ENCODE results near the gene MPEG1. TPM values are rescaled to one million over a fixed set of nuclear protein-coding genes. Genes with fewer than 3 reads are reported as not detected.

The MPEG1 gene
- total RNA-seq, 1 donor from 2014 or later = not detected

DNA sequence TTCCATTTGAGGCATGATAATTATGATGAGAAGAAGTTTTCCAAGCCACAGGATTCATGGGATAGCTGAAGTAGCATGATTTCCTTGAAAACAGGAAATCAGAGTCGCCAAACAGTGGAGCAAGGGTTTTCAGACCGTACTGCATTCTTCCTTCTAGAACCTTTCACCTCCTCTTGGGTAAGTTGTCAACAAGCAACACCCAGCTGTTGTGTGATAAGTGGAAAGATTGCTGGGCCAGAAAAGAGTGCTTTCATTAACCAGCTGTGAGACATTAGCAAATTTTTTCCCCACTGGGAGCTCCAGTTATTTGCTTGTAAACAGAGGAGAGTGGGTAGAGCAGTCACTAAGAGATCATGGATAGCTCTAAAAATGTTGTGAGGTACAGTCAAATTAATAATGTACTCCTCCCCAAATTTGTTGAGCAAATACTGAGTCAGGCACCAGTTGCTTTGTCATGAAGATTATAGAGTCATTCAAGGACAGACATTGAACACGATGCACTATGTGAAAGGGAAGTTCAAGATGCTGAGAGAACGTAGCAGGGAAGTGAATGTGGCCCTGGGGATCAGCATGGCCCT is 11.7 kb upstream of the MPEG1 start:
- Mint-ChIP-seq H3K27ac (ENCODE audit: unreplicated experiment) (no peak overlapping the region), H3K4me3 (ENCODE audit: unreplicated experiment) (no peak overlapping the region), H3K27me3 (ENCODE audit: unreplicated experiment) (no peaks in the 10 kb centered on the region), H3K9me3 (ENCODE audit: unreplicated experiment) (peaks cover 1% of the 10 kb centered on the region), H3K36me3 (ENCODE audit: unreplicated experiment) (no peaks in the 10 kb centered on the region), H3K4me1 (ENCODE audit: low read depth, unreplicated experiment) (no peaks in the 10 kb centered on the region)
- TF ChIP-seq, protein P1, sequence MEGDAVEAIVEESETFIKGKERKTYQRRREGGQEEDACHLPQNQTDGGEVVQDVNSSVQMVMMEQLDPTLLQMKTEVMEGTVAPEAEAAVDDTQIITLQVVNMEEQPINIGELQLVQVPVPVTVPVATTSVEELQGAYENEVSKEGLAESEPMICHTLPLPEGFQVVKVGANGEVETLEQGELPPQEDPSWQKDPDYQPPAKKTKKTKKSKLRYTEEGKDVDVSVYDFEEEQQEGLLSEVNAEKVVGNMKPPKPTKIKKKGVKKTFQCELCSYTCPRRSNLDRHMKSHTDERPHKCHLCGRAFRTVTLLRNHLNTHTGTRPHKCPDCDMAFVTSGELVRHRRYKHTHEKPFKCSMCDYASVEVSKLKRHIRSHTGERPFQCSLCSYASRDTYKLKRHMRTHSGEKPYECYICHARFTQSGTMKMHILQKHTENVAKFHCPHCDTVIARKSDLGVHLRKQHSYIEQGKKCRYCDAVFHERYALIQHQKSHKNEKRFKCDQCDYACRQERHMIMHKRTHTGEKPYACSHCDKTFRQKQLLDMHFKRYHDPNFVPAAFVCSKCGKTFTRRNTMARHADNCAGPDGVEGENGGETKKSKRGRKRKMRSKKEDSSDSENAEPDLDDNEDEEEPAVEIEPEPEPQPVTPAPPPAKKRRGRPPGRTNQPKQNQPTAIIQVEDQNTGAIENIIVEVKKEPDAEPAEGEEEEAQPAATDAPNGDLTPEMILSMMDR (IDR thresholded peaks at IDR 0.05; ENCODE audit: partially characterized antibody, unreplicated experiment) = no peak
- DNase-seq = no peak

DNA sequence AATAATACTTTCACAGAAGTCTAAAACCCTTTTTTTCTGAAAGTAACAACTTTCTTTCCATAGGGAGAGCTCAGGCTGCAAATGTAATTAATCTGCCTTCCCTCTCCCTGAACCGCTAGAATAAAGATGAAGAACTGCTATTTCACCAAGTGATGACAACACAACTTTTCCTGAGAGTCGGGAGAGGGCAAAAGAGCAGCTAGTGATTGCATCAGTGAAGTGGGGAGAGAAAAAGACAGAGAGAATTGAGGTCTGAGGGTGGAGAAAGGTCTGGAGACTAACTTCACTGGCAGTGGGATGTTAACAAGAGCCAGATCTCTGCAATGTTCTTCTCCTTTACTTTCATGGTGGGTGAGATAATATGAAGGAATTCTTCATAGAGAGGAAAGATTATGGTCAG is 10.9 kb upstream of the MPEG1 start:
- no peaks in the 10 kb centered on the region for H3K4me1 Mint-ChIP-seq (ENCODE audit: low read depth, unreplicated experiment)
- no peaks in the 10 kb centered on the region for H3K9me3 Mint-ChIP-seq (ENCODE audit: unreplicated experiment)
- TF ChIP-seq, protein P1 (IDR thresholded peaks at IDR 0.05; ENCODE audit: partially characterized antibody, unreplicated experiment) = no peak
- no peaks in the 10 kb centered on the region for H3K36me3 Mint-ChIP-seq (ENCODE audit: unreplicated experiment)
- H3K27ac Mint-ChIP-seq (ENCODE audit: unreplicated experiment) = no peak overlapping the region
- no peak overlapping the region for H3K4me3 Mint-ChIP-seq (ENCODE audit: unreplicated experiment)
- H3K27me3 Mint-ChIP-seq (ENCODE audit: unreplicated experiment) = no peaks in the 10 kb centered on the region
- no peak for DNase-seq

DNA sequence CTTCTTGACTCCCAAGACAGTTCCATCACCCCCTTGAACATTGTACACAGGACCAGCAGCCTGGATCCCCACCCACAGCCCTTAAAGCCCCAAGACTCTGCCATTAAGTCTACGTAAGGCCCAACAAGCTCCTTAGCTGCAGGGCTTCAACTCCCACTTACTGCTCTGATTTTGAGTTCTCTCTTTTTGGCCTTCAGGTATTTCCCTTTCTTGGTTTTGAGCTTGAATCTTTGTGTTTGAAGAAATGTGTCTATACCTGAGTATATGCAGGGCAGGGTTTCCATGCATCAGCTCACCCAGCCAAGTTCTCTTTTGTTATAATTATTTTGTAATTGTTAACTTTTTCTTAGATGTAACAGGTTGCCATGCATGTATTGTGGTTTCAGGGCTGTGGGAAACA is 10.4 kb upstream of the MPEG1 start:
- Mint-ChIP-seq H3K9me3 (ENCODE audit: unreplicated experiment) (no peaks in the 10 kb centered on the region), H3K4me1 (ENCODE audit: low read depth, unreplicated experiment) (no peaks in the 10 kb centered on the region), H3K27ac (ENCODE audit: unreplicated experiment) (no peak overlapping the region), H3K4me3 (ENCODE audit: unreplicated experiment) (no peak overlapping the region), H3K36me3 (ENCODE audit: unreplicated experiment) (no peaks in the 10 kb centered on the region), H3K27me3 (ENCODE audit: unreplicated experiment) (no peaks in the 10 kb centered on the region)
- DNase-seq = no peak
- TF ChIP-seq, protein P1 (IDR thresholded peaks at IDR 0.05; ENCODE audit: partially characterized antibody, unreplicated experiment) = no peak

DNA sequence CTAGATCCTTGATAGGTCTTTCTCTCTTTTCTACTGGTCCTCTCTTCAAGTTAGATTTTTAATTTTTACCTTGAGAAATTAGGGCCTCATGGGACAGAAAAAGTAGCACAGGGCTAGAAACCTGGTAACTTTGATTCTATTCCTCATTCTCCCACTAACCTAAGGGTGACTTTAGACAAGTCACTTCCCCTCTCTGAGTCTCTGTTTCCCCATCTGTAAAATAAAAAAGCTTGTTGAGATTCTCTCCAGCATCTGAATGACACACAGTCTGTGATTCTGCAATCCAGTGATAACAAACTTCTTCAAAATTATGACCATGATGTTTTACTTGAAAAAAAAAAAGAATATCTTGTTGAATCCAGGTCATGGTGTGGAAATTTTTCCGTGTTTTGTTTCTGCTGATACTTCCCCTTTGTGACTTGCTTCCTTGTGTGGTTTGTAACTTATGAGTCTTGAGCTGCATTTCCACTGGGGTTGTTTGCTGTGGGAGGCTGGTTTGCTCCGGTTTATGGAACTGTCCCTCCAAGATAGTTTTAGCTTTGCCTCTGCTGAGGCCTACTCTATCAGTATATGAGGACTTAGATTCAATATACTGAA is 9.8 kb upstream of the MPEG1 start:
- TF ChIP-seq, protein P1 (IDR thresholded peaks at IDR 0.05; ENCODE audit: partially characterized antibody, unreplicated experiment) = no peak
- no peaks in the 10 kb centered on the region for H3K27me3 Mint-ChIP-seq (ENCODE audit: unreplicated experiment)
- no peak overlapping the region for H3K27ac Mint-ChIP-seq (ENCODE audit: unreplicated experiment)
- H3K4me3 Mint-ChIP-seq (ENCODE audit: unreplicated experiment) = no peak overlapping the region
- DNase-seq = no peak
- H3K9me3 Mint-ChIP-seq (ENCODE audit: unreplicated experiment) = no peaks in the 10 kb centered on the region
- no peaks in the 10 kb centered on the region for H3K4me1 Mint-ChIP-seq (ENCODE audit: low read depth, unreplicated experiment)
- H3K36me3 Mint-ChIP-seq (ENCODE audit: unreplicated experiment) = no peaks in the 10 kb centered on the region

DNA sequence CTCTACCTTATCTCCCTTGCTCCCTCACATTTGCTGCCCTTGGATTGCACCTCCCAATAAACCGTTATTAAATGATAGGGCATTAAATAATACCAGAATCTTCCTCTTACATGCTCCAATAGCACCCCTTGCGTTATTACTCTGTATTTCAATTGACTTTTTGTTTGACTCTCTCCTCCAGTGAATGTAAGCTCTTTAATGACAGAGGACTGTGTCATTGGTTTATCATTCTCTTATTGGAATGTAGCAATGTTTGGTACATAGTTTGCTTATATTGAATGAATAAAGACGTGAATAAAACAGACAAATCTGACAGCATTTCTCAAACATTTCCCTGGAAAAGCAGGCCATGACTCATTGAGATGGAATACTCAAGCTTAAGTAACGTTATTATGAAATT is 8.7 kb upstream of the MPEG1 start:
- Mint-ChIP-seq H3K4me1 (ENCODE audit: low read depth, unreplicated experiment) (no peaks in the 10 kb centered on the region), H3K36me3 (ENCODE audit: unreplicated experiment) (no peaks in the 10 kb centered on the region), H3K9me3 (ENCODE audit: unreplicated experiment) (no peaks in the 10 kb centered on the region), H3K27ac (ENCODE audit: unreplicated experiment) (no peak overlapping the region), H3K27me3 (ENCODE audit: unreplicated experiment) (no peaks in the 10 kb centered on the region), H3K4me3 (ENCODE audit: unreplicated experiment) (no peak overlapping the region)
- TF ChIP-seq, protein P1 (IDR thresholded peaks at IDR 0.05; ENCODE audit: partially characterized antibody, unreplicated experiment) = no peak
- DNase-seq = no peak

Data from glutamatergic neuron (in vitro differentiated cells).